Measurements from ENCODE around the gene TOM1L2. TPM values are rescaled to one million over a fixed set of nuclear protein-coding genes. Genes with fewer than 3 reads are reported as not detected.

TOM1L2 gene
- total RNA-seq, 8 experiments from 2014 or later, result 21.0 to 61.1 (median 36.0) TPM

GRCh38 chr17:17882082-17882581 is 90.1 kb downstream of the TOM1L2 start:
- ATAC-seq (replicated peaks in 6 of 8), result no peak
- H3K27ac ChIP-seq, result no peak overlapping the region
- H3K4me3 ChIP-seq, result no peak overlapping the region
- H3K4me1 ChIP-seq (replicated peaks in 1 of 2), result peaks cover 31 to 40% of the 10 kb centered on the region in 2 donors
- WGBS, 10 experiments, result 40 to 100% (median 56%) methylated on average over 1 to 2 of the region's 8 CpGs; no CpG with 5 or more reads in 6 of the 10 experiments
- in situ Hi-C loops (cut with MboI; ENCODE audit: low pct_unique_long_range_greater_than_20kb in 2 of 9, low sequenced_read_pairs in 9 of 9, unreplicated experiment in 9 of 9), result loop anchor here in 1 of 9 experiments (25.0 kb wide), 1 partner anchor 155 kb away; the partner anchor contains the start of genes ATPAF2 and GID4

- in situ Hi-C loops (cut with MboI; ENCODE audit: low pct_unique_long_range_greater_than_20kb in 2 of 9, low sequenced_read_pairs in 9 of 9, unreplicated experiment in 9 of 9), result loop anchor here in 1 of 9 experiments (25.0 kb wide), 1 partner anchor 157 kb away; the partner anchor contains the start of genes ATPAF2 and GID4
- ATAC-seq (replicated peaks in 6 of 8), result no peak
- peaks cover 35 to 41% of the 10 kb centered on the region in 2 donors for H3K4me1 ChIP-seq (replicated peaks in 1 of 2)
- no peak overlapping the region for H3K27ac ChIP-seq
- WGBS, 10 experiments, result 88 to 100% (median 94%) methylated on average over 1 to 5 of the region's 8 CpGs; no CpG with 5 or more reads in 5 of the 10 experiments
- H3K4me3 ChIP-seq, result no peak overlapping the region
Observed at GRCh38 chr17:17880577-17881196, 91.5 kb downstream of the TOM1L2 start.

GRCh38 chr17:17877529-17878358 is 94.5 kb downstream of the TOM1L2 start:
- no peak overlapping the region for H3K4me3 ChIP-seq

GRCh38 chr17:17876959-17877528 is 95.2 kb downstream of the TOM1L2 start:
- ATAC-seq (replicated peaks in 6 of 8), result peak in 3 of 8 experiments; percentile 8 to 36 (median 17)
- in situ Hi-C loops (cut with MboI; ENCODE audit: low pct_unique_long_range_greater_than_20kb in 2 of 9, low sequenced_read_pairs in 9 of 9, unreplicated experiment in 9 of 9), result loop anchor here in 1 of 9 experiments (25.0 kb wide), 1 partner anchor 160 kb away; the partner anchor contains the start of genes ATPAF2 and GID4

More at GRCh38 chr17:17877529-17878358, 94.5 kb downstream of the TOM1L2 start:
- Histone ChIP-seq H3K27ac (peak overlapping the region; percentile 56 to 60), H3K4me1 (replicated peaks in 1 of 2) (peaks cover 16 to 23% of the 10 kb centered on the region in 2 donors)
- 7 to 79% (median 25%) methylated on average over 1 to 7 of the region's 14 CpGs; no CpG with 5 or more reads in 1 of the 10 experiments for WGBS, 10 experiments
- peak; percentile 69 to 86 (median 82) for ATAC-seq (replicated peaks in 6 of 8)
- in situ Hi-C loops (cut with MboI; ENCODE audit: low pct_unique_long_range_greater_than_20kb in 2 of 9, low sequenced_read_pairs in 9 of 9, unreplicated experiment in 9 of 9), result loop anchor here in 1 of 9 experiments (25.0 kb wide), 1 partner anchor 160 kb away; the partner anchor contains the start of genes ATPAF2 and GID4

GRCh38 chr17:17874478-17874877 is 97.7 kb downstream of the TOM1L2 start:
- H3K27ac ChIP-seq, result no peak overlapping the region
- peak in 1 of 8 experiments; percentile 16 for ATAC-seq (replicated peaks in 6 of 8)
- 0% methylated on average over 1 of the region's 1 CpG; no CpG with 5 or more reads in 9 of the 10 experiments for WGBS, 10 experiments
- H3K4me1 ChIP-seq (replicated peaks in 1 of 2), result peaks cover 18 to 20% of the 10 kb centered on the region in 2 donors
- in situ Hi-C loops (cut with MboI; ENCODE audit: low pct_unique_long_range_greater_than_20kb in 2 of 9, low sequenced_read_pairs in 9 of 9, unreplicated experiment in 9 of 9), result loop anchor here in 2 of 9 experiments (25.0 kb wide), 1 partner anchor 187 kb away; the partner anchor contains the start of gene RAI1 (in 2 of the 2)
- no peak overlapping the region for H3K4me3 ChIP-seq

More at GRCh38 chr17:17876959-17877528, 95.2 kb downstream of the TOM1L2 start:
- WGBS, 10 experiments, result 80 to 100% (median 94%) methylated on average over 1 to 3 of the region's 6 CpGs; no CpG with 5 or more reads in 5 of the 10 experiments
- peak overlapping the region; percentile 56 to 60 for H3K27ac ChIP-seq
- no peak overlapping the region for H3K4me3 ChIP-seq
- peaks cover 16 to 17% of the 10 kb centered on the region in 2 donors for H3K4me1 ChIP-seq (replicated peaks in 1 of 2)

- peaks cover 28 to 30% of the 10 kb centered on the region in 2 donors for H3K4me1 ChIP-seq (replicated peaks in 1 of 2)
- H3K27ac ChIP-seq, result no peak overlapping the region
- no peak overlapping the region for H3K4me3 ChIP-seq
- 70 to 100% (median 89%) methylated on average over 1 to 6 of the region's 8 CpGs; no CpG with 5 or more reads in 3 of the 10 experiments for WGBS, 10 experiments
- ATAC-seq (replicated peaks in 6 of 8), result no peak
- in situ Hi-C loops (cut with MboI; ENCODE audit: low pct_unique_long_range_greater_than_20kb in 2 of 9, low sequenced_read_pairs in 9 of 9, unreplicated experiment in 9 of 9), result loop anchor here in 2 of 9 experiments (25.0 kb wide), 1 partner anchor 186 kb away; the partner anchor contains the start of gene RAI1 (in 2 of the 2)
Observed at GRCh38 chr17:17873450-17873991, 98.7 kb downstream of the TOM1L2 start.

- Histone ChIP-seq H3K27ac (no peak overlapping the region), H3K4me3 (no peak overlapping the region), H3K4me1 (replicated peaks in 1 of 2) (peaks cover 31 to 32% of the 10 kb centered on the region in 2 donors)
- in situ Hi-C loops (cut with MboI; ENCODE audit: low pct_unique_long_range_greater_than_20kb in 2 of 9, low sequenced_read_pairs in 9 of 9, unreplicated experiment in 9 of 9), result loop anchor here in 2 of 9 experiments (25.0 kb wide), 1 partner anchor 185 kb away; the partner anchor contains the start of gene RAI1 (in 2 of the 2)
- ATAC-seq (replicated peaks in 6 of 8), result no peak
- 50 to 100% (median 81%) methylated on average over 1 to 9 of the region's 9 CpGs; no CpG with 5 or more reads in 2 of the 10 experiments for WGBS, 10 experiments
Observed at GRCh38 chr17:17872547-17873345, 99.5 kb downstream of the TOM1L2 start.

GRCh38 chr17:17871913-17872312 is 100.3 kb downstream of the TOM1L2 start:
- in situ Hi-C loops (cut with MboI; ENCODE audit: low pct_unique_long_range_greater_than_20kb in 2 of 9, low sequenced_read_pairs in 9 of 9, unreplicated experiment in 9 of 9), result loop anchor here in 2 of 9 experiments (25.0 kb wide), 1 partner anchor 185 kb away; the partner anchor contains the start of gene RAI1 (in 2 of the 2)
- Histone ChIP-seq H3K4me3 (no peak overlapping the region), H3K27ac (no peak overlapping the region), H3K4me1 (replicated peaks in 1 of 2) (peaks cover 29 to 32% of the 10 kb centered on the region in 2 donors)
- 60 to 100% (median 82%) methylated on average over 1 to 2 of the region's 3 CpGs; no CpG with 5 or more reads in 1 of the 10 experiments for WGBS, 10 experiments
- ATAC-seq (replicated peaks in 6 of 8), result no peak

- ATAC-seq (replicated peaks in 6 of 8), result no peak
Observed at GRCh38 chr17:17870247-17870646, 102.0 kb downstream of the TOM1L2 start.

GRCh38 chr17:17868641-17869522 is 103.3 kb downstream of the TOM1L2 start:
- in situ Hi-C loops (cut with MboI; ENCODE audit: low pct_unique_long_range_greater_than_20kb in 2 of 9, low sequenced_read_pairs in 9 of 9, unreplicated experiment in 9 of 9), result loop anchor here in 2 of 9 experiments (25.0 kb wide), 1 partner anchor 182 kb away; the partner anchor contains the start of gene RAI1 (in 2 of the 2)
- peak; percentile 36 to 94 (median 92) for ATAC-seq (replicated peaks in 6 of 8)
- peaks cover 26 to 33% of the 10 kb centered on the region in 2 donors for H3K4me1 ChIP-seq (replicated peaks in 1 of 2)

More at GRCh38 chr17:17870247-17870646, 102.0 kb downstream of the TOM1L2 start:
- in situ Hi-C loops (cut with MboI; ENCODE audit: low pct_unique_long_range_greater_than_20kb in 2 of 9, low sequenced_read_pairs in 9 of 9, unreplicated experiment in 9 of 9), result loop anchor here in 2 of 9 experiments (25.0 kb wide), 1 partner anchor 183 kb away; the partner anchor contains the start of gene RAI1 (in 2 of the 2)
- 40 to 100% (median 90%) methylated on average over 1 to 4 of the region's 6 CpGs; no CpG with 5 or more reads in 3 of the 10 experiments for WGBS, 10 experiments
- no peak overlapping the region for H3K4me3 ChIP-seq
- H3K4me1 ChIP-seq (replicated peaks in 1 of 2), result peaks cover 26 to 33% of the 10 kb centered on the region in 2 donors
- H3K27ac ChIP-seq, result no peak overlapping the region

More at GRCh38 chr17:17868641-17869522, 103.3 kb downstream of the TOM1L2 start:
- 0 to 80% (median 41%) methylated on average over 1 to 16 of the region's 18 CpGs; no CpG with 5 or more reads in 2 of the 10 experiments for WGBS, 10 experiments
- no peak overlapping the region for H3K4me3 ChIP-seq
- H3K27ac ChIP-seq, result peak overlapping the region; percentile 51 to 54

Data from motor neuron (in vitro differentiated cells).